HG03521 (cell line): ENCODE results near the gene SHISA6.

Experiments used
- ATAC-seq: cut with Tn5 transposase; IDR thresholded peaks from one replicate; pipeline ENCODE4 v1.9.1; 2021; ENCODE audit warnings: mild to moderate bottlenecking, moderate library complexity; ENCODE audit not compliant: unreplicated experiment

Gene SHISA6

DNA sequence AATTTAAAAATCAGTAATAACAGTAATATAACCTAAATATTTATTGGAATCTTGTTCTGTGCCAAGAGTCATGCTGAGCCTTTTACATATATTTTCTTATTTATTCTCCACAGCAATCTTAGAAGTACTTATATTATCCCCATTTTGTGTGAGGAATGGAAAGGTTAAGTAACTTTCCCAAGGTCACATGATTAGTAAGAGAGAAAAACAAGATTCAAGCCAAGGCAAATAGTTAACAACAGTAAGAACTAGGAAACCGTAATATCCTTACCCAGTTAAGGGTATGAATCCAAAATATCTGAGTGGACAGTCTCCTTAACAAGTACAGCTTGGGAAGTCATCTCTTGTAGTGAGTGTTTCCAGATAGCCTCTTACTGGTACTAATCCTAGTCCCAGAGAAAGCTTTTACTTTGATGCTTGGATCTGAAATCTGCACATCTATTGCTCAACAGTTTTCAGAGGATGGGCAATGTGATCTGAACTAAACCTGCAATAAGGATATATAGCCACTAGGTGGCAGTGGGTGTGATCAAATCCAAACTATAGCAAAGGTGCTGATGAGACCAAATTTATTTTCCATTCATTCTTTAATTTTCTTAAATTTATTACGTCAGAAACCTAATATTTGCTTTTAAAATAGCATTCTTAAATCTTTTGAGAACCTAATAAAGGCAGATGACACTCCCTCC is 23.3 kb downstream of the SHISA6 start:
- ATAC-seq: no peak

DNA sequence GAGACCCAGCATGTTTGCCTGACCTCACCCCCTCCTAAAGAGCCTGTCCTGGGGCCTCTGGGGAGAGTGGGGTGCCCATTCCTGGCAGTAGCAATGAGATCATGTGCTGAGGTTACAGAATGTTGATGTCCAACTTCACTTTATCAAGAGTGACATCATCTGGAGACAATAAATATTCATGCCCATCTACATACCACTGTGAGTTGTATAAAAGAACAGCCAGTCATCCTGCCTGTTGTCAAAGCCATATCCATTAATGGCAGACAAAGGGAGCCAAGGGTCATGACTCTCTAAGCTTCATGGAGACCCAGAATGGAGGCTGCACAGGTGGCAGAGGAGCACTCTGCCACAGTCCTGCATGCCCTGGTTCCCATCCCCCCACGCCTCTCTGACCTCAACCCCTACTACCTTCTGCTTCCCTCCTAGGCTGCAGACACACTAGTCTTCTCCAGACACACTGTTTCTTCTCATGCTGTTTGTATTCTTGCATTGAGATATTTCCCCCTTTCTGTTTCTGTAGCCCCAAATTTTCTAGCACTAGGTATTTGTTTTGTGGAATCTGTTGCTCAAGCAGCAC is 27.1 kb downstream of the SHISA6 start:
- no peak for ATAC-seq

DNA sequence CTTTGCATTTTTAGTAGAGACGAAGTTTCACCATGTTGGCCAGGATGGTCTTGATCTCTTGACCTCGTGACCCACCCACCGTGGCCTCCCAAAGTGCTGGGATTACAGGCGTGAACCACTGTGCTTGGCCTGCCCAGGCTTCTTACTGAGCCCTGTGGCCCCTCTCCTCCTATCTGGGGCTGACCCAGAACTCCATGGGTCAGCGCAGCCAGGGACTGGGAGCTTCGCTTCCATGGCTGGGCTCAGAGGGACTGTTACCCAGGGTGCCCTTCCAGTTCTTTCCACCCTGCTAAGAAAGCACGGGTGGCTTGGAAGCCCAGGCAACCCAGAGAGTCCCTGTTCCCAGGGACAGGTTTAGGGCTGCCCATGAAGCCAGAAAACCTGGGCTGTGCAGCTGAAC is 28.2 kb downstream of the SHISA6 start:
- no peak for ATAC-seq

DNA sequence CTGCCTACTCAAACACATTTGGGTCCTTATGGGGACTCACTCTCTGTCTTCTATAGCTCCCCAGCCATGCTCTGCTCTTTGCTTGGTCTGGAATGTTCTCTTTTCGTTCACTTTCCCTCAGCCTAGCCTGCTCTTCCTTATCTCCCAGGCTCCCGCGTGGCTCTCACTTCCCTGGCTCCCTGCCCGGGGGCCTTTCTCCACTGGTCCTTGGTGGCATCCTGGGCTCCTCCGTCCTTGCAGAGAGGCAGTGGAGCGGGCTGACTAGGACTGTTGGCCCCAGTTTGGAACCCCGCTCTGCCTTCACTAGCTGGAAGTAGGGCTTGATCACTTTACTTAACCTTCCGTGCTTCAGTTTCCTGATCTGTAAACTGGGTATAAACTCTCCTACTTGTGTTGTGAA is 31.2 kb downstream of the SHISA6 start:
- no peak for ATAC-seq

DNA sequence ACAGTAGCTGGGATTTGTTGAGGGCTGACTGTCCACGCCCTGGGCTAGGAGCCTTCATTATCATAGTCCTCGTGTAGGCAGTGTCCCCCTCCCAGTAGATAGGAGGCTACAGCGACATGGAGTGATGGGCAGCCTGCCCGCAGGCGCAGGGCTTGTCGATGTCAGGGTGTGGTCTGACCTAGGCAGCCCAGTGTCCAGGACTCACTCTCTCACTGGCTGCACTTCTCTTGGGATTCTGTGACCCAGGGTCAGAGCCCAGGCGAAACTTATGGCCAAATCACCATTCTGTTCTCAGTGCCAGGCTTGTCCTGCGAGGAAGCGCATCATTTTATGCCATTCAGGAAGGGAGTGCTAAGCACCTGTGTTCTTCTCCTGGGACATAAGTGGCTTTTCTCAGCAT is 32.6 kb downstream of the SHISA6 start:
- no peak for ATAC-seq

DNA sequence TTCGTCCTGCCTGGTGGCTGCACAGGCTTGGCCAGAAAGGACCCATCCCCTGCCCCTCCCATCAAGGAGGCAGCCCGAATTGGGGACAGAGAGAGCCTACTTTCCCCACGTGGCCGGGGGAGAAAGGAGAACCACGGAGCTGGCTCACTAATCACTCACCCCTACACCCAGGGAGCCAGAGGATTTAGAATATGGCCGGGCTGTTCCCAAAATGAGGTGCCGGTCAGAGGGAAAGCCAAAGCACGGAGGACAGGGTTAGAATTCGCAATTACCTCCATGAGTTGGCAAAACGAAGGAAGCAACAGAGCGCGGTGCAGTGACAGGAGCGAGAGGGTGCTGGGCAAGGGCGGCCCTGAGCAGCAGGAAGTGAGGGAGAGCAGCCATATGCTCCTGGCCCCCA is 33.1 kb downstream of the SHISA6 start:
- ATAC-seq: no peak

DNA sequence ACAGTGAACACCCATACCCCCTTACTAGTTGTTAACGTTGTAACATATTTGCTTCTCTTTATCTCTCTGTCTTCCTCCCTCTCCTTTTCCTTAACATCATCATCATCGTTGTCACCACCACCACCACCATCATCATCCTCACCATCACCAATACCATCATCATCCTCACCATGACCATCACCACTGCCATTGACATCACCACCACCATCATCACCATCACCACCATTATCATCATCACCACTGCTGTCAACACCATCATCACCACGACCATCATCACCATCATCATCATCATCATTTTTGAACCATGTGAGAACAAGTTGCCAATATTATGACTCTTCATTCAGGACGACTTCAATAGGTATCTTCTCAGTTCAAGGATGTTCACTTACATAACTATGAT is 35.5 kb downstream of the SHISA6 start:
- ATAC-seq: no peak

DNA sequence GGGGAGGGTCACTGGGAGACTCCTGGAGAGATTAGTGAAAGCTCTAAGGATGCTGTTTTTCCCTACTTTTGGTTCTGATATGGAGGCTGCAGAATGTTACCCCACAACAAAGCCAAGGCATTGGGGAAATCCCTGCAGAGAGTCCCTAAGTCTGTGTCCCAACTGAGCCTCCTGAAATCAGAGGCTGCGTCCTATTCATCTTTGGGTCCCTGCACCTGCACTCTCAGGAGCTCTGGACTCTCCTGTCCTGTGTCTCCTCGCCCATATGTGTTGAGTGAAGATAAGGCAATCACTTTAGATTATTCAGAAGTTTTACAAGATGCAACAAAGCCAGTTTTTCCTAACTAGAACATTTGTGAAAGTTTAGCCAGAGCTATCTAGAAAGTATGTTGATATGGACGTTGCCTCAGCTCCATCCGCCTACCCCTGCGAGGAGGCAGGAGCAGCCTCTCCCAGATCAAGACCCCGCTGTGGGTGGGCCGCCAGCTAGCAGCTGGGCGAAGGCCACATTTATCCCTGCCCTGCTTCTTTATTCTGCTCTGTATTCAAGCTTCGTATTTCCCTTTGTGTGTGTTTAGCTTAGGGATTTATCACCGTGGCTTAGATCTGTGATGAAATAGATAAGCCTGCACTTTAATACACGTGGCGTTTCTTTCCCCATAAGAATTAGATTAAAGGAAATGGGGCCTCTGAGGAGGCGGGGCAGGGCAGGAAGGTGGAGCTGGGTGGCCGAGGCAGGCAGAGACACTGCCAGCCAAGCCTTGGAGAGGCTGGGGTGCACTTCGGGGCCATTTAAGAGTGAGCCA is 37.4 kb downstream of the SHISA6 start:
- no peak for ATAC-seq

DNA sequence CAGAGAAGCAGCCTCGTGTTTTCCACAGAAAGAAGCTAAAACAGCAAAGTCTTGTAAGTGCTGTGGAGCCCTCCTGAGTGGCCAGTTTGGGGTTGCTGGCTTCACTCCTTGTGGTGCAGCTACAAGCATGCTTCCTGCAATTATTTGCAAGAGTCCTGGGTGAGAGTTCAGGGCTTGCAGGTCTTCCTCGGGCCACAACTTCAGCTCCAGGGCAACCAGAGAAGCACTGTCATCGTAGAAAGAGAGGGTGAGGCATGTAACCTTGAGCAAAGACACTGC is 37.9 kb downstream of the SHISA6 start:
- no peak for ATAC-seq

DNA sequence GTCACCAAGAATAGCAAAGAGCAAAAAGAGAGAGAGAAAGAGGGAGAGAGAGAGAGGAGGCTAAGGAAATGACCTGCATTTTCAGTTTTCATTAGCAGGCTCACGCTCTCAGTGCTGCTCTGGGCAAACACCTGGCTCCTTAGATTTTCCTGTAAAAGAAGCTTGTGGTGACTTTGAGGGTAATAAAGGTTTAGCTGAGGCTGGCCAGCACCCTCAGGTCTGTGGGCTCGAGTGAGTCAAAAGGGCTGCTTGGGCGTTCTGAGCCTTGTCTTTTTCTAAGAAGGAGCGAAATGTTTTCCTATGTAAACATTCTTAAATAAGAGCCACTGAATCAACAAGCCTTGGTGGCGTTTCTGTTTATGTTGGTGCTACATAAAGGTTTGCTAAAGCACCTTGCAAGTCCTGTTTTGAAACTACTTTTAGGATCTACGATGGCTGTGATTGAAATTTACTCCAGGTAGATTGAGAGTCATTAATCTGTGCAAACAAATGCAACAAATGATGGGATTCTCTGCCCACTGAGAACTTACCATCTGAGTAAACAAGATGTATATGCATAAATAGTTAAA is 38.8 kb downstream of the SHISA6 start:
- no peak for ATAC-seq

DNA sequence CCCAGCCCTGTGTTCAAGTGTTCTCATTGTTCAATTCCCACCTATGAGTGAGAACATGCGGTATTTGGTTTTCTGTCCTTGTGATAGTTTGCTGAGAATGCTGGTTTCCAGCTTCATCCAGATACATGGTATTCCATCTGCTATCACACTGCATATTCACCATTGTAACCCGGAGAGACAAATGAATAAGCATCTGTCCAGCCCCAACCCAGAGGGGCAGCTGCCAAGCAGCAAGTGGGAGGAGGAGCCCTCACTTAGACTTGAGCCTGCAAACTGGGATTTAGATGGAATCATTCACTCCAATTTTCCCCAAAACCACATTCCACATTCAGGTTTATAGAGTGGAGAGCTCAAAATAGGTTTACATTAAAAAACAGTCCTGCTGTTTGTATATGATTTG is 41.6 kb downstream of the SHISA6 start:
- no peak for ATAC-seq

DNA sequence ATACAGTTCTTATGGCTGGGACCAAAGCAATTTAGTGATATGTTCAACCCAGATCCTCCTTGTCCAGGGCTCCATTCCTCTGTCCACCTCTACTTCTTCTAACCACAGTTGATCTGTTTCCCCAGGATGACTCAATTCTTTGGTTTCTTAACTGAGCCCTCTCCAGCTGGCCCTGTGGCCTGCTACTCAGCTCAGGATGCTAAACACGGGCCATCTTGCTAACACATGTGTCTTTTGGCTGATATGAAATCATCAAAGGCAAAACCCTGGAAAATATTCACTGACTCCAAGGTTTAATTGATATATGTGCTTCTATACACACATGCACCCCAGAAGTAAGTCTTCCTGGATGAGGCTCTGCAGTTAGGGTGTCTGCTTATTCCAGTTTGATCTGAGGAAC is 43.8 kb downstream of the SHISA6 start:
- no peak for ATAC-seq

DNA sequence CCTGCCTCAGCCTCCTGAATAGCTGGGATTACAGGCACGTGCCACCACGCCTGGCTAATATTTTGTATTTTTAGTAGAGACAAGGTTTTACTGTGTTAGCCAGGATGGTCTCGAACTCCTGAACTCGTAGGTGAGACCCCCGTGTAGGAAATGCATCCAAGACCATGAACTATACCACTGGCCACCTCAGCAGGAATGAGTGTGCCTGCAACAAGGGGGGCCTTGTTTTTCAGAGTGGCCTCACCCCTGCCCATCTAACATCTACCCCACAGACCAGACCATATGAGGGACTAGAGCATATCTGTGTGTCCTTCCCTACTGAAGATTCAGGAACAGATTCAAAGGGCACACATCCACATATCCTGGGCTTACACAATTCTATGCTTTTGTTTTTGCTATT is 44.9 kb downstream of the SHISA6 start:
- ATAC-seq: no peak

DNA sequence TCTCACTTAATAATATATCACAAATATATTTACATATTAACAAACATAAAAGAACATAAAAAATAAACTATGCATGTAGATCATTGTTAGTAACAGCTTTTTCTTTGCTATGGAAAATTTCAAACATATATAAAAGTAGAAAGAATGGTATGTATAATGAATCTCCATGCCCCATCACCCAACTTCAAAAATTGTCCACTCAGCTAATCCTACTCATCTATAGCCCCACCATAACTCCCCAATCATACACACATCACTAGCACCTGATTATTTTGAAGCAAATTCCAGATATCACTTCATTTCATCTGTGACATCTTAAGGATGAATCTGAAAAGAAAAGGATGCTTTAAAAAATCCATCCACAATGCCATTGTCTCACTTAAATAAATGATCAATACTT is 46.8 kb downstream of the SHISA6 start:
- ATAC-seq: no peak

DNA sequence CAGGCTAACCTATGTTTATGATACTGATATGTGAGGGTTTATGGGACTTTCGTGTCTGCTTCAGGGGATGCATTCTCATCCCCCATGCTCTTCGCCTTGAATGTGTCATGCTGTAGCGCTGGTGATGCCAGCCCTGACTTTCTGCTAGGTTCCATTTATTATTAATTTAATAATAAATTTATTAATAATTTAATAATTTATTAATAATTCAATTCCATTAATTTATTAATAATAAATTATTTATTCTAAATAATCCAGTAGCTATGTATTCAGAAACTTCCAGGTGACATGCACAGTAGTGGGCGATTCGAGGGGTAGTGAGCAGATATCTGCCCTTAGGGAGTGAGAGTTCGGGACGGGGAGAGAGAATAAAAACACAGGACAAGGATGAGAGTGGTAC is 49.8 kb downstream of the SHISA6 start:
- ATAC-seq: no peak

DNA sequence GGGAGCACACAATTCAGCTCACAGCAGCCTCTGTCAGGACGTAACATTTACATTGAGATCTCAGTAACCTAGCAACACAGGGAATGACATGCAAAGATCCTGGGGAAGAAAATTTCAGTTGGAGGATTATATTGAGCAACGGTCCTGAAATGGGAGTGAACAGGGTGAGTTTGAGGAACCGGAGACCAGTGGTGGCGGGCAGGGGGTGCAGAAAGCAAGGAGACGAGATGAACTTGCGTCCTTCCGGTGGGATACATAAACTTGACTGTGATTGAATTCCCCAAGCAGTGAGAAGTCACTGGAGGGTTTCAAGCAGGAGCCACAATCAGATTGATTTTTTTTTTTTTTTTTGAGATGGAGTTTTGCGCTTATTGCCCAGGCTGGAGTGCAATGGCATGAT is 51.5 kb downstream of the SHISA6 start:
- ATAC-seq: no peak

DNA sequence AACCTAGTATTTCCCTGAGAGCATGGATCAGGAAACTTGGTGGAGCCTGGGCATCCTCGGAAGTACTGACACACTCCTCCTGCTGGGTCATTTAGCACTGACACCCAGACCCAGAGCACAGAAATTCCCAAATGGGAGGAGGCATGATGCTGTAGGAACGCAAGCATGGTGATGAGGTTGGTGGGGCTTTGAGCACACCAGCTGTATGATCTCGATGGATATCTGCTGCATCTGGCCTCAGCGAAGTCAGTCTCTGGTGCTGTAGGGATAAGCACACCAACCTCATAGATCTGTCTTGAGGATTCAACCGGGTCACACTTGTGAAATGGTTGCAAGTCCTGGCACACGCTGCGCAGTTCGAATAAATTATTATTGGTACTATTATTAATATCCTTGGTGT is 52.5 kb downstream of the SHISA6 start:
- no peak for ATAC-seq

DNA sequence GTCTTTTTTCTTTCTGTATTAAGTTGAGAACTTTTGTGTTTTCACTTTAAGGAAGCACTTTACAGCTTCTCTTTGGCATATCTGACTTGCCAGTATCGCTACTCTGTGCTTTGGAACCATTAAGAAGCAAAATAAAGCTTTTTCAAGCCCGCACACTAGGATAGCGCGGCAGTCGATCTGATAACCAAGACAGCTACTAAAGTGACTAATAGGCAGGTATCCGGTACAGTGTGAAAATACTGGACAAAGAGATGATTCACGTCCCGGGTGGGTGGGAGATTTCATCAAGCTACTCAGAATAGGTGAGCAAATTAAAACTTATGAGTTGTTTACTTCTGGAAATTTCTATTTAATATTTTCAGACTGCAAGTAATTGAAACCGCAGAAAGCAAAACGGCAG is 53.8 kb downstream of the SHISA6 start:
- no peak for ATAC-seq

DNA sequence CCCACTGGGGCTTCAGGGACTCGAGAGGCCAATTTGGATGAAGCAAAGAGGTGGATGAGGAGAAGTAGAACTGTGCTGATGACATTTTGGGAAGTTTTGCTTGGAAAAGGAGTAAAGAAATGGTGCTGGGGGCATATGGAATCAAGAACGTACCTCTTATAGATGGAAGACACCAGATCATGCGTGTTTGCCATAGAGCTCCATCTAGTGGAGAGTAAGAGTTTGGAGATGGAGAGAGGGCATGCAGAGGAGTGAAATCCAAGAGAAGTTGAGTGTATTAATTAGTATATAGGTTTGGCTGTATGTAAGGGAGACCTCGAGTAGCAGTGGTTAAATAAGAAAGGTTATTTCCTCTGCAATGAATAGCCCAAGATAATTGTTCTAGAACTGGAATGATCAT is 56.0 kb downstream of the SHISA6 start:
- no peak for ATAC-seq

DNA sequence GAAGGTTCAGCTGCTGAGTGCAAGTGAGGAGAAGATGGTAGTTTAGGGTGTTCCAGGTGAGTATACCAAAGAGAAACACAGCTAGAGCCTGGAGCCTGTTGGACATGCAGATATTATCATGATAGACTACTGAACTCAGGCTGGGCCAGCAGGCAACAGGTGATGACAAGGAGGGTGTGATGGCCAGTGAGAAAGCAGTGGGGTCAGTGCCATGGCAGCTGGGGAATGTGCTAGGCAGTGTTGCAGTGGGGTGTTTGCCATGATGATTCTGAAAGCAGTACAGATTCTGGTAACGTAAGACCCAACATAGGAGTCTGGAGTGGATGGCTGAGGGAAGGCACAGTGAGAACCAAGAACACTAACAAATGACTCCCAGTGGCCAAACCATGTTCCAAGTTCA is 57.4 kb downstream of the SHISA6 start:
- ATAC-seq: no peak

DNA sequence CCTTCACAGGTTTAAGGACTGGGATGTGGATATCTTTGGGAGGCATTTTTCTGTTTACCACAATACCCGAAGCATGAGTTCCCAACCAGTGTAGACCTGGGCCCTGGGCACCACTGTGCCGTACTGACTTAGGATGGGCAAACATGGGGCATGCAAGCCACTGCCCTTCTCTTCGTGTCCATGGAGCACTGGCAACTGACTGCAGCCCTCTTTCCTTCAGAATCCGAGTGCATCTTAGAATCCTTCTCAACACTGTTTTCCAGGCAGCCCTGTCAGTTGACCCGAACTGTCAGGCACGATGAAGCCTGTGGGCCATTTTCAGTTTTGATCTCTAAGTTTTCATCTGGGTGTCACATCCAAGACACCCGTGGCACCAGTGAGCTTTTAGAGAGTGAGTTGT is 59.2 kb downstream of the SHISA6 start:
- no peak for ATAC-seq

DNA sequence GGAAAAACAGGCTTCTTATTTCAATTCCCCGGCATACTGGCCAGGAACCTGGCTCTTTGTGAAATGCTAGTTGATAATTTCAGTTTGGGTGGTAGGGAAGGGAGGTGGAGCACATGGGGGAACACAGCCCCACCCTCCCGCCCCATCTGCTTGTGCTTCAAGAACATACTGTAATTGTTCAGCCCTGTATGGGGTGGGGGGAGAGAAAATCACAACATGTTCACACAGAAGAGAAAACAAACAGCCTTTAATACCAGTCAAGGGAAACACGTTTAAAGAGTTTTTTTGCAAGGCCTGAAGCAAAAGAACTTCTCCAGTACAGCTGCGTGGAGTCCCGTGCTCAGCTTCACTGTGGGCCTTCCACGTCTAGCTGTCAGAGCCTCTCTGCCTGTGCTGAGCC is 59.7 kb downstream of the SHISA6 start:
- ATAC-seq: no peak
